Urinary bladder (tissue), 4 donors: Measurements from ENCODE around the gene PTDSS2. TPM values are rescaled to one million over a fixed set of nuclear protein-coding genes. Genes with fewer than 3 reads are reported as not detected.
"Not testable (repeated sequence)": the region's sequence is repeated elsewhere in the genome, so short reads cannot be mapped to it uniquely, and the experiment has no call there.

Experiments
- DNase-seq: peaks from one replicate; pipeline ENCODE4 v3.0.0-alpha.2; 2015; ENCODE audit errors: extremely low spot score
- H3K27ac ChIP-seq: one replicate; pipeline ENCODE4 v1.5.1; 2013; ENCODE audit warnings: low read depth, mild to moderate bottlenecking, moderate library complexity
- H3K36me3 ChIP-seq: one replicate; pipeline ENCODE4 v1.6.1; 2013; ENCODE audit warnings: mild to moderate bottlenecking, moderate library complexity; ENCODE audit not compliant: insufficient read depth
- H3K4me1 ChIP-seq: one replicate; pipeline ENCODE4 v1.6.1; 2013; ENCODE audit warnings: mild to moderate bottlenecking, moderate library complexity; ENCODE audit not compliant: insufficient read depth
- H3K4me3 ChIP-seq: one replicate; pipeline ENCODE4 v1.5.1; 2013; ENCODE audit warnings: low read depth, low read length
- WGBS: extraction: QIAGEN DNeasy Blood & Tissue Kit; methylation state at CpG from one replicate; pipeline ENCODE4 v1.1.7; 2013; 5-methylcytosine and 5-hydroxymethylcytosine counted together
- polyA plus RNA-seq: library from polyadenylated mRNA; stranded (reverse); fragments of 200-250 nt; gene quantifications from one replicate; pipeline ENCODE4 v1.2.3, GENCODE V29; 2013
- total RNA-seq: library from RNA; depleted of rRNA; stranded (reverse); fragments of >200 nt; gene quantifications from one replicate; pipeline ENCODE4 v1.2.3, GENCODE V29; 2014
- donor health status: healthy with polysubstance abuse.
- donor health status: healthy.

The PTDSS2 gene
- total and polyA plus RNA-seq, 2 donors, result 13.5 to 27.0 TPM

DNA sequence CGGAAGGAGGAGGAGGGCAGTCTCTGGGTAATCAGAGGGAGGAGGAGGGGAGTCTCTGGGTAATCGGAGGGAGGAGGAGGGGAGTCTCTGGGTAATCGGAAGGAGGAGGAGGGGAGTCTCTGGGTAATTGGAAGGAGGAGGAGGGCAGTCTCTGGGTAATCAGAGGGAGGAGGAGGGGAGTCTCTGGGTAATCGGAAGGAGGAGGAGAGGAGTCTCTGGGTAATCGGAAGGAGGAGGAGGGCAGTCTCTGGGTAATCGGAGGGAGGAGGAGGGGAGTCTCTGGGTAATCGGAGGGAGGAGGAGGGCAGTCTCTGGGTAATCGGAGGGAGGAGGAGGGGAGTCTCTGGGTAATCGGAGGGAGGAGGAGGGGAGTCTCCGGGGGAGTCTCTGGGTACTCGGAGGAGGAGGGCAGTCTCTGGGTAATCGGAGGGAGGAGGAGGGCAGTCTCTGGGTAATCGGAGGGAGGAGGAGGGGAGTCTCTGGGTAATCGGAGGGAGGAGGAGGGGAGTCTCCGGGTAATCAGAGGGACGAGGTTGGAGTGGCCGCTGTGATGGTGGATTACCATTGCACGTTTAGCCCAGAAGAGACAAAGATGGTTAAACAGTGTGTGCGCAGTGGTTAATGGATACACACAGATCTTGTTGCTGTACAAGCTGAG lies 19.1 kb downstream of the PTDSS2 start:
- DNase-seq, H3K4me1 ChIP-seq, H3K4me3 ChIP-seq, H3K36me3 ChIP-seq: not testable (repeated sequence)
- H3K27ac ChIP-seq, result peak overlapping the region; percentile 53
- WGBS, result 24% methylated on average over 19 of the region's 19 CpGs

DNA sequence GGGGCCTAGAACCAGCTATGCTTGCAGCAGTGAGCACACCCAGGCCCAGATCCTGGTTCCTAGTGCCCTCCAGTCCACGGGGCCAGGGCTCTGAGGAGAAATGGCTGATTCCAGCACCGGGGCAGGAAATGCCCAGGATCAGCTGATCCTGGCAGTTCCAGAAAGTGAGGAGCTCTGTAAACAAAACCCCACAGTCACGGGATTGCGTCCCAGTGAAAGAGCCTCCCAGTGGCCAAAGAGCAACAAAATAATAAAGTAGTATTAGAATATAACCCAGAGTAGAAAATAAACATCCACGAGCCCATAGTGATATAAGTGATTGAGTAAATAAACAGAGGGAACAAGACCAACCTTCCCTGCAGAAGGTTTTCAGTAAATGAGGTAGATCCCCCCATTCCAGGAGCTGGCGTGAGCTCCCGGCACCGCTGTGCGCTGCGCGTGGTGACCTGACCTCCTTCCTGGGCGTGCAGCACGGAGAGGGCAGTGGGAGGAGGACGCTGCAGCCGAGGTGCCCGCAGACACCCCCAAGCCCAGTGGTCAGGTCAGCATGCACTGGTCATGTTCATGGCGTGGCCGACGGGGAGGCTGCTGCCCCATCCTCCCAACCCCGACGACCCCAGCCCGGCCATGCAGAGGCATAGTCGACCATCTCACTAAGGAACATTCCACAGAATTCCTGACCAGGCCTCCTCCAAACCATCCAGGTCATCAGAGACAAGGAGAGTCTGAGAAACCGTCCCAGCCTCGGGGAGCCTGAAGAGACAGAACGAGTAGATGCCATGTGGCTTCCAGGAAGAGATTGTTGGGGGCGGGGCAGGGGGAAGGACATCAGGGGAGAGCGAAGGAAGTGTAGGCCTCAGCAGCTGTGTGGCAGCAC lies 19.8 kb downstream of the PTDSS2 start:
- 56% methylated on average over 28 of the region's 28 CpGs for WGBS
- peak overlapping the region; percentile 53 for H3K27ac ChIP-seq

GRCh38 chr11:471468-472145 lies 21.5 kb downstream of the PTDSS2 start:
- WGBS, result 97% methylated on average over 61 of the region's 61 CpGs
- Histone ChIP-seq H3K4me1 (no peaks in the 10 kb centered on the region), H3K27ac (no peak overlapping the region), H3K36me3 (no peaks in the 10 kb centered on the region), H3K4me3 (no peak overlapping the region)
- DNase-seq, result no peak

More for the DNA sequence above, 19.8 kb downstream of the PTDSS2 start:
- H3K4me1 ChIP-seq, result no peaks in the 10 kb centered on the region
- H3K4me3 ChIP-seq, result no peak overlapping the region
- H3K36me3 ChIP-seq, result no peaks in the 10 kb centered on the region
- DNase-seq, result no peak

DNA sequence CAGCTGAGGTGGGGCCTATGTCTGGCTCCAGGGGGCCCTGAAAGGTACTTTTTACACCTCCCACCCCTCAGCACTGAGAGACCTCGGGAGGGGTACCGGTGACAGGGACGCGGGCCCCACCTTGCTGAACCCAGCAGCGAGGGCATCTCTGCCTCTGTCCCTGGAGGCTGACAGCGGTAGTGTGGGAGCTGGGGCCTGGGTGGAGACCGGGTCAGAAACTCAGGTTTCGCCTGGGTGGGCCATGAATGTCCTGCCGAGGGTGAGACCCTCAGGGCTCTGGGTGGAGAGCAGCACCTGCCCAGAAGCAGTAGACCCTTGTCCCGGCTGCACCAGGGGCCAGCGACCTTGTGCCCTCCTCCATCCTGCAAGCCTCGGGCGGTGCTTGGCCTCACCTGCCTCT lies 22.2 kb downstream of the PTDSS2 start:
- Histone ChIP-seq H3K4me1 (no peaks in the 10 kb centered on the region), H3K27ac (no peak overlapping the region), H3K36me3 (no peaks in the 10 kb centered on the region), H3K4me3 (no peak overlapping the region)
- 89% methylated on average over 13 of the region's 13 CpGs for WGBS
- no peak for DNase-seq

DNA sequence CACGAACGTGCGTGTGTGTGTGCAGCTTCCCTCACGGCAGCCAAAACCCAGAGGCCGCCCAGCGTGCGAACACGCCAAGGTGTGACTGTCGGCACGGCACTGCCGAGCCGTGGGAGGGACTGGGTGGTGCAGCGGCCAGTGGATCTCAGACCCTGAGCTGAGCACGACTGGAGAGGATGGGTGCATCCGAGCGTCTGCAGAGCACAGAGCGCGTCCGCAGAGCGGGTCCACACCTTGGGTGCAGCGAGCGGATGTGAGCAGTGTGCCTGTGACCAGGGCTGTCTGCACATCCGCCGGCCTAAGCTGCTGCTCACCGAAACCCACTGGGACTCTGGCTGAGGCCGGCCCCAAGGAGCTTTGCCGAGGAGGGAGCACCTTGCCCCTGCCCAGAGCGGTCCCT lies 22.7 kb downstream of the PTDSS2 start:
- no peaks in the 10 kb centered on the region for H3K36me3 ChIP-seq
- no peak for DNase-seq
- WGBS, result 94% methylated on average over 28 of the region's 28 CpGs

GRCh38 chr11:473415-473814 lies 23.3 kb downstream of the PTDSS2 start:
- WGBS, result 95% methylated on average over 19 of the region's 19 CpGs

More for the DNA sequence above, 22.7 kb downstream of the PTDSS2 start:
- no peak overlapping the region for H3K27ac ChIP-seq
- H3K4me3 ChIP-seq, result no peak overlapping the region
- no peaks in the 10 kb centered on the region for H3K4me1 ChIP-seq

GRCh38 chr11:473962-474785 lies 24.1 kb downstream of the PTDSS2 start:
- H3K27ac ChIP-seq, result no peak overlapping the region
- H3K4me3 ChIP-seq, result no peak overlapping the region
- DNase-seq, result no peak
- WGBS, result 87% methylated on average over 22 of the region's 22 CpGs
- H3K36me3 ChIP-seq, result no peaks in the 10 kb centered on the region
- H3K4me1 ChIP-seq, result no peaks in the 10 kb centered on the region

More at GRCh38 chr11:473415-473814, 23.3 kb downstream of the PTDSS2 start:
- H3K4me3 ChIP-seq, result no peak overlapping the region
- DNase-seq, result no peak
- no peaks in the 10 kb centered on the region for H3K36me3 ChIP-seq
- H3K27ac ChIP-seq, result no peak overlapping the region
- no peaks in the 10 kb centered on the region for H3K4me1 ChIP-seq

GRCh38 chr11:474914-475506 lies 24.9 kb downstream of the PTDSS2 start:
- 95% methylated on average over 48 of the region's 48 CpGs for WGBS
- H3K27ac ChIP-seq, result no peak overlapping the region
- H3K4me1 ChIP-seq, result no peaks in the 10 kb centered on the region
- H3K4me3 ChIP-seq, result no peak overlapping the region
- DNase-seq, result no peak
- no peaks in the 10 kb centered on the region for H3K36me3 ChIP-seq

- WGBS, result 94% methylated on average over 9 of the region's 9 CpGs
- Histone ChIP-seq H3K4me1 (no peaks in the 10 kb centered on the region), H3K4me3 (no peak overlapping the region), H3K27ac (no peak overlapping the region), H3K36me3 (no peaks in the 10 kb centered on the region)
- DNase-seq, result no peak
These were observed 25.9 kb downstream of the PTDSS2 start for GRCh38 chr11:475941-476340.

DNA sequence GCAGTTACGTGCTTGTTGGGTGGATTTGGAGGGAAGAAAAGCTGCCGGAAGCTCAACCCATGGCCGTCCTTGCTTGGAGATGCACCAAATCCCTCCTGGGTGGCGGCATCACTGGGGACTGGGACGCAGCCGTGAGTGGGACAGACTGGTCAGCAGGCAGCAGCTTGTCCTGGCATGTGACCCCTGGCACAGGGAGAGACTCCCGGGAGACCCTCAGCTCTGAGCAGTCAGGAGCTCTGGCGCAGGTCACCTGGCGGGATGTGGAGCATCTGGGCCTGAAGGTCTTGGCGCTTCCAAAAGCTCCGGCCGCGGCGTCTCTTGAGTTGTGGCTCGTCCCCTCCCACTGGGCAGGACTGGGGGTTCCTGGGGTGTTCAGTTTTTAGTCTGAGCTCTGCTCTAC lies 26.3 kb downstream of the PTDSS2 start:
- H3K4me3 ChIP-seq, result no peak overlapping the region
- H3K4me1 ChIP-seq, result no peaks in the 10 kb centered on the region
- no peak for DNase-seq
- H3K27ac ChIP-seq, result no peak overlapping the region
- WGBS, result 95% methylated on average over 15 of the region's 15 CpGs
- no peaks in the 10 kb centered on the region for H3K36me3 ChIP-seq

- H3K27ac ChIP-seq, result no peak overlapping the region
- H3K36me3 ChIP-seq, result no peaks in the 10 kb centered on the region
- no peak overlapping the region for H3K4me3 ChIP-seq
These were observed 27.1 kb downstream of the PTDSS2 start for GRCh38 chr11:477052-477715.

GRCh38 chr11:479311-479710 lies 29.2 kb downstream of the PTDSS2 start:
- H3K36me3 ChIP-seq, result no peaks in the 10 kb centered on the region
- no peaks in the 10 kb centered on the region for H3K4me1 ChIP-seq
- no peak overlapping the region for H3K4me3 ChIP-seq
- H3K27ac ChIP-seq, result no peak overlapping the region
- no peak for DNase-seq
- 93% methylated on average over 13 of the region's 13 CpGs for whole genome bisulfite sequencing

More at GRCh38 chr11:477052-477715, 27.1 kb downstream of the PTDSS2 start:
- WGBS, result 80% methylated on average over 16 of the region's 16 CpGs
- no peak for DNase-seq
- H3K4me1 ChIP-seq, result no peaks in the 10 kb centered on the region
